Suprapubic skin (tissue), 2 donors: ENCODE results near the gene AGFG2.
"Not testable (repeated sequence)": the region's sequence is repeated elsewhere in the genome, so short reads cannot be mapped to it uniquely, and the experiment has no call there.

ENCODE experiments used
- EP300 ChIP-seq: sonication (generic); formaldehyde crosslinking; IDR thresholded peaks from one replicate; pipeline ENCODE4 v1.6.1; 2017; ENCODE audit warnings: antibody characterized with exemption
- POLR2A ChIP-seq, 2 donors: fragments of 450-650 bp; IDR thresholded peaks; one replicate each; pipeline ENCODE4 v1.6.1; 2017; ENCODE audit warnings: antibody characterized with exemption in 2 of 2, mild to moderate bottlenecking in 2 of 2, moderate library complexity in 2 of 2

GRCh38 chr7:100536695-100537094 is 2.3 kb upstream of the AGFG2 start:
- TF ChIP-seq EP300; POLR2A (IDR thresholded peaks at IDR 0.05): not testable (repeated sequence)
